ENCODE results near the gene PARP16.

PARP16 gene

GRCh38 chr15:65259367-65259797, 27.3 kb downstream of the PARP16 start:
- TF ChIP-seq, protein P1, sequence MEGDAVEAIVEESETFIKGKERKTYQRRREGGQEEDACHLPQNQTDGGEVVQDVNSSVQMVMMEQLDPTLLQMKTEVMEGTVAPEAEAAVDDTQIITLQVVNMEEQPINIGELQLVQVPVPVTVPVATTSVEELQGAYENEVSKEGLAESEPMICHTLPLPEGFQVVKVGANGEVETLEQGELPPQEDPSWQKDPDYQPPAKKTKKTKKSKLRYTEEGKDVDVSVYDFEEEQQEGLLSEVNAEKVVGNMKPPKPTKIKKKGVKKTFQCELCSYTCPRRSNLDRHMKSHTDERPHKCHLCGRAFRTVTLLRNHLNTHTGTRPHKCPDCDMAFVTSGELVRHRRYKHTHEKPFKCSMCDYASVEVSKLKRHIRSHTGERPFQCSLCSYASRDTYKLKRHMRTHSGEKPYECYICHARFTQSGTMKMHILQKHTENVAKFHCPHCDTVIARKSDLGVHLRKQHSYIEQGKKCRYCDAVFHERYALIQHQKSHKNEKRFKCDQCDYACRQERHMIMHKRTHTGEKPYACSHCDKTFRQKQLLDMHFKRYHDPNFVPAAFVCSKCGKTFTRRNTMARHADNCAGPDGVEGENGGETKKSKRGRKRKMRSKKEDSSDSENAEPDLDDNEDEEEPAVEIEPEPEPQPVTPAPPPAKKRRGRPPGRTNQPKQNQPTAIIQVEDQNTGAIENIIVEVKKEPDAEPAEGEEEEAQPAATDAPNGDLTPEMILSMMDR (IDR thresholded peaks at IDR 0.05; ENCODE audit: low read depth, low read length) = no peak
- no peak for TF ChIP-seq EZH2phosphoT487 (IDR thresholded peaks at IDR 0.05; ENCODE audit: low read depth)
- no peak overlapping the region for H3K9ac ChIP-seq (ENCODE audit: low read length)
- no peak overlapping the region for H3K27ac ChIP-seq (ENCODE audit: low read length)
- no peaks in the 10 kb centered on the region for H3K4me1 ChIP-seq (ENCODE audit: low read length)
- no peaks in the 10 kb centered on the region for H3K79me2 ChIP-seq (ENCODE audit: low read length)
- H4K20me1 ChIP-seq (ENCODE audit: insufficient read depth, low read length) = no peaks in the 10 kb centered on the region
- H3K4me2 ChIP-seq (ENCODE audit: low read length) = no peak overlapping the region
- peaks cover 23% of the 10 kb centered on the region for H3K36me3 ChIP-seq (replicated peaks; ENCODE audit: low read depth, low read length)
- H3K4me3 ChIP-seq (ENCODE audit: low read length) = no peak overlapping the region
- H2AFZ ChIP-seq (ENCODE audit: low read depth, low read length) = no peak overlapping the region
- H3K27me3 ChIP-seq (ENCODE audit: low read depth, low read length) = no peaks in the 10 kb centered on the region
- no peaks in the 10 kb centered on the region for H3K9me3 ChIP-seq (ENCODE audit: insufficient read depth, low read length)

- no peak overlapping the region for H3K4me3 ChIP-seq (ENCODE audit: low read length)
- H2AFZ ChIP-seq (ENCODE audit: low read depth, low read length) = no peak overlapping the region
- H3K79me2 ChIP-seq (ENCODE audit: low read length) = no peaks in the 10 kb centered on the region
- no peaks in the 10 kb centered on the region for H3K9me3 ChIP-seq (ENCODE audit: insufficient read depth, low read length)
- TF ChIP-seq EZH2phosphoT487 (IDR thresholded peaks at IDR 0.05; ENCODE audit: low read depth) = no peak
- TF ChIP-seq, protein P1 (IDR thresholded peaks at IDR 0.05; ENCODE audit: low read depth, low read length) = no peak
- no peak overlapping the region for H3K4me2 ChIP-seq (ENCODE audit: low read length)
- no peaks in the 10 kb centered on the region for H3K4me1 ChIP-seq (ENCODE audit: low read length)
- H3K36me3 ChIP-seq (replicated peaks; ENCODE audit: low read depth, low read length) = peaks cover 23% of the 10 kb centered on the region
- H3K27ac ChIP-seq (ENCODE audit: low read length) = no peak overlapping the region
- H3K9ac ChIP-seq (ENCODE audit: low read length) = no peak overlapping the region
- no peaks in the 10 kb centered on the region for H3K27me3 ChIP-seq (ENCODE audit: low read depth, low read length)
- no peaks in the 10 kb centered on the region for H4K20me1 ChIP-seq (ENCODE audit: insufficient read depth, low read length)
Measured at GRCh38 chr15:65258375-65259262, 28.1 kb downstream of the PARP16 start.

DNA sequence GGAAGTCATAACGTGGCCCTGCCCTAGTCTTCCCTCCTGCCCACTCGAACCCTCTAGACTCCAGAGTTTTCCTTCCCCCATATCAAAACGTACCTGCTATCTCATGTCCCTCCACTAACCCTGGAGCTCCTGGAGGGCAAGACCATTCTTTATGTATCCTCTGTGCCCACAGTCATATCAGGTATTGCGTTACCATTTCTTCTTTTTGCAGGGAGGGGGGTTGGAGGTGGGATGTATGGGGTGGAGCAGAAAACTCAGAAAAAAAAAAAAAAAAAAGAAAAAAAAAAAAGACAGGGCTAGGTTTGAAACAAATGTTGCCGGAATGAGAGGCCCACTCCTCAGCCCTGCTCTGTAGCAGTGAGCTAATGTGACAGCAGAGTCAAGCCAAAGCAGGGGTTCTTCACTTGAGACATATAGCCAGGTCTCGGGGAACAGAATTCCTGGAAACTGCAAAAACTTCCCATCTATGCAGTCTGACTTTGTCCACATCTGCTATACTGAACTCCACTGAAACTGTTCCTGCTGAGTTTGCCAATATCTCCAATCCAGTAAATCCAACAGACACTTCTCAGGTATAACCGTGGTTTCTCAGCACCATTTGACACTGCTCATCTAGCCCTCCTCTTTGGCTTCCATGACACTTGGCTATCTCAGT, 31.1 kb downstream of the PARP16 start:
- Histone ChIP-seq H3K4me3 (ENCODE audit: low read length) (no peak overlapping the region), H3K79me2 (ENCODE audit: low read length) (no peaks in the 10 kb centered on the region), H3K9ac (ENCODE audit: low read length) (no peak overlapping the region), H2AFZ (ENCODE audit: low read depth, low read length) (no peak overlapping the region), H4K20me1 (ENCODE audit: insufficient read depth, low read length) (no peaks in the 10 kb centered on the region), H3K27me3 (ENCODE audit: low read depth, low read length) (no peaks in the 10 kb centered on the region), H3K4me2 (ENCODE audit: low read length) (no peak overlapping the region), H3K27ac (ENCODE audit: low read length) (no peak overlapping the region), H3K36me3 (replicated peaks; ENCODE audit: low read depth, low read length) (peaks cover 12% of the 10 kb centered on the region), H3K4me1 (ENCODE audit: low read length) (no peaks in the 10 kb centered on the region), H3K9me3 (ENCODE audit: insufficient read depth, low read length) (no peaks in the 10 kb centered on the region)
- TF ChIP-seq EZH2phosphoT487 (IDR thresholded peaks at IDR 0.05; ENCODE audit: low read depth) = no peak
- TF ChIP-seq, protein P1 (IDR thresholded peaks at IDR 0.05; ENCODE audit: low read depth, low read length) = no peak

- Histone ChIP-seq H3K79me2 (ENCODE audit: low read length) (no peaks in the 10 kb centered on the region), H4K20me1 (ENCODE audit: insufficient read depth, low read length) (no peaks in the 10 kb centered on the region), H3K9ac (ENCODE audit: low read length) (no peak overlapping the region), H3K9me3 (ENCODE audit: insufficient read depth, low read length) (no peaks in the 10 kb centered on the region), H3K27ac (ENCODE audit: low read length) (no peak overlapping the region), H3K4me1 (ENCODE audit: low read length) (peaks cover 6% of the 10 kb centered on the region), H3K4me2 (ENCODE audit: low read length) (no peak overlapping the region), H3K4me3 (ENCODE audit: low read length) (no peak overlapping the region), H3K36me3 (replicated peaks; ENCODE audit: low read depth, low read length) (peaks cover 5% of the 10 kb centered on the region), H3K27me3 (ENCODE audit: low read depth, low read length) (no peaks in the 10 kb centered on the region), H2AFZ (ENCODE audit: low read depth, low read length) (no peak overlapping the region)
- no peak for TF ChIP-seq EZH2phosphoT487 (IDR thresholded peaks at IDR 0.05; ENCODE audit: low read depth)
- TF ChIP-seq, protein P1 (IDR thresholded peaks at IDR 0.05; ENCODE audit: low read depth, low read length) = no peak
Measured at GRCh38 chr15:65254758-65255157, 31.9 kb downstream of the PARP16 start.
